ENCODE results near the gene FADS3.

FADS3 gene

DNA sequence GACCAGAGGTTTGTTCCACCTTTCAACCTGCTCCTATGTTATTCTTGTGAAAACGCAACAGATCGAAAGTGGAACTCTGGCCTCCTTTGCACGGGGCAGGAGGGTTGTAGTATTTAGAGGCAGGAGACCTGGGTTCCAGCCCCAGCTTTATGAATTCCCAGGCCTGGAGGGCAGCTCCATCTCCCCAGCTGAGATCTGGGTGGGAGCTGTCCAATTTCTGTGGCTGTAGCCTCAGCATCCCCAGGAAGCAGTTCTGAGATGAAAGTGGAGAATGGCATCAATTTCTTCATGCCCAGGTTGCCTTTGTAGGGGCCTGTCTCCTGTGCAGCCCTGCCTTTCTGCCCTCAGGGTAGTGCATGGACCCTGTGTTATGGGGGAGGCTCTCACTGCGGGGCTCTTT, 59.1 kb downstream of the FADS3 start:
- no peak for DNase-seq

DNA sequence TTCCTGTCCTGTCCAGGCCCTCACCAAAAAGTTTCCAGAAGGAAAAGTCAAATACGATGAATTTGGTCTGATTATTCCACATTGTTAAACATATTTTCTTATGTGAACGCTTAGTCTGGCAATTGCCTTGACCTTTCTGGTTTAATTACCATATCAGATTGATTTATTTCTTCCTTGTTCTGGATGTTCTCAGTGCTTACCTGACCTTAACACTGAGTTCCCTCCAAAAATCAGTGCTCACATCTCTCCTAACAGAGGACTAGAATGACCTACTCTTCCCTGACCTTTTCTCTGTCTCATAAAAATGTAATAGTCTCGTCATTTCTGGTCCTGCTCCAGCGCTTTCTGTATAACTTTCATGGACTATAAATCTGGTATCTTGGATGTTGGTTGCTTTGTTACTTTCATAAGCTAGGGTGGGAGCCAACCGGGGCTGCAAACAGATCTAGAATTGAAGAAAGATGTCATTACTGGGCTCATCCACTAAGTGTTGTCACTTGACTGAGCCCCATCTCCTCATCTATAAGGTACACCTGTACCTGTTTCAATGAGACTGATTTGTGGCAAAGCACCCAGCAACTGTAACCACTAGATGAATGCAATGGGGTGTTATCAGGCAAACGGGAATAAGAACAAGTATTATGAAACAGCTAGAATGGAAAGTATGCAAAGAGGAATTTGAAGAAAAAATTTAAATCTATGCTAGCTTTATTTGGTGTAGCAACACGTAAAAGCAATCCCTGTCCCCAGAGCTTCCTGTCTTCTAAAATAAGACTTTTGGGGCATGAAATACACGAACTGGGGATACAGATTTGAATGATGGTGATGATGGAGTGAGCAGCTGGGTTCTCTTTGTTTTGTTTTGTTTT, 60.9 kb downstream of the FADS3 start:
- DNase-seq: no peak

DNA sequence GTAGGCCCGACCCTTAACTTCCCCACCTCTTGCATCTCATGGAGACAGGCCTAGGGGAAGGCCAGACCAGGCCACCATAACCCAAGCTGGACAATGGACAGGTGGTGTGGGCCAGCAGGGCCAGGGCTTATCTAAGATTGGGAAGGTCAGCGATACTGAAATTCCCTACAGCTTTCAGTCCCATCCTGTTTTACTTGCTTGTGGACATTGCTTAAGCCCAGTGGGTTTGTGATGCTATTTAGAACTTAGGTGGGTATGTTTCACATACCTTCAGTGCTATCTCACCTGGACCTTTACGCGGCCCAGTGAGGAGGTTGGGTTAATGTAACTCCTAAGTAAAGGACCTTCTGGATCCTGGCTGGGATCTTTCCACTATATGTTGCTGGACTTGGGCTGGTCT, 61.5 kb downstream of the FADS3 start:
- no peak for DNase-seq

DNA sequence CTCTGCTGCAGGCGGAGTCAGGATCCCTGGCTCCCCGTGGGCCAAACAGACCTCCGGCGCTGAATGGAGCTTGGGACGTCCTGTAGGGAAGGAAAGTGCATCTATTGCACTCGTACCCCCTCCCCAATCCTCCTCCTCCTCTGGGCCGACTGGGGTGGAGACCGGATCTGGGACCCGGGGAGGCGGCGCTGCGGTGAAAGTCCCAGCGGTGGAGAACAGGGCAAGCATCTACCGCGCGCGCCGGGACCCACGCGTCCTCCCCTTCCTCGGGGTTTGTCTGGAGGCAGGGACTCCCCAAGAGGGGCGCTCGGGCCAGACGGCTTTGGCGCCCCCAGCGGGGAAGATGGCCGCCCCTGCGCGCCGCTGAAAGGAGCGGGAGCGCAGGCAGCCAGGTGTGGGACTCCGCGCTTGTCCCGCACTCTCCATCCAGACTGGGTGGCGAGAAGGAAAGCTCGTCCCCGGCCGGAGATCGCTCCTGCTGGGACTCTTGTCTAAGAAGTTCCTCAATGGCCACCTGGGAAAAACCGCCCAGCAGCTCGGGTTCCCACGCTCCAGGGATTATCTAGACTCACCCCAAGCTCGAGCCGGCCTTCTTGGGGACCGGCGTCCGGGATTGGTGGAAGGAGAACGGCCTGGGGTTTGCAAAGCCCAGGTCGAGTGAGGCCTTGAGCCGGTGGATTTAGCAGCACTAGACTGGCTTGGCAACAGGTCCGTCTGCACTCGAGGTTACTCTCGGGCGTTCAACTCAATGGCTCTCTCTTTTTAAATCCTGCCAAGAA, 62.5 kb downstream of the FADS3 start:
- no peak for DNase-seq

DNA sequence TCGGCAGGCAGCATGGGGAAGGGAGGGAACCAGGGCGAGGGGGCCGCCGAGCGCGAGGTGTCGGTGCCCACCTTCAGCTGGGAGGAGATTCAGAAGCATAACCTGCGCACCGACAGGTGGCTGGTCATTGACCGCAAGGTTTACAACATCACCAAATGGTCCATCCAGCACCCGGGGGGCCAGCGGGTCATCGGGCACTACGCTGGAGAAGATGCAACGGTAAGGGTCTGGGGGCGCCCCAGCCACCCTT, 63.0 kb downstream of the FADS3 start:
- no peak for DNase-seq

DNA sequence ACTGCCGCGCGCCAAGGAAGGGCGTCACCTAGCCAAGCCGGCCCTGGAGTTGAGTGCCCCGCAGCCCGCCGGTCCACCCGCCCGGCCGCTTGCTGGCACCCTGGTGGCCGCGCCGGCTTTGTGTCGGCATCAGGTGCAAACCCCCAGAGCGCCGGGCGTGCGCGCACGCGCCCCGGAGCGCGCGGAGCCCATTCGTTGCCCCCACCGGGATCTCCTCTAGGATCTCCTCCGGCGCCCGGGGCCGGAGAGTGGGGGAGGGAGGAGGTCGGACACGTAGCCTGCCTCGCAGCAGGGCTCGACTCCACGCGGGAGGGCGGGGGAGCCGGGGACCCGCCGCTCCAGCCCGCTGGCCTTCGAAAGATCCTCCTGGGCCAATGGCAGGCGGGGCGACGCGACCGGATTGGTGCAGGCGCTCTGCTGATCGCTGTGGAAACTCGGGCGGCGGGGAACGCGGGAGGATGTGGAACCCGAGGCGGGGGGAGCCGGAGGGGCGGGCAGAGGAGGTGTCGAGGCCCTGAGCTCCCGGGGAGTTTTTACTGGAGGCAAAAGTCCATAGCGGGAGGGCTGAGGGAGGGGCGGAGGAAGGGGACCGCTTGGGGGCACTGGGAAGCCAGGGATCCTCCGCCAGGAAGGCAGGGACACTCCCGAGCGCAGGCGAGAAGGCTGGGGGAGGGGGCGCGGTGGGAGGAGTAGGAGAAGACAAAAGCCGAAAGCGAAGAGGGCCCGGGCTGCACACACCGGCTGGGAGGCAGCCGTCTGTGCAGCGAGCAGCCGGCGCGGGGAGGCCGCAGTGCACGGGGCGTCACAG, 63.6 kb downstream of the FADS3 start, which contains the start of gene FADS2:
Gene FADS2, plus strand, starts transcription at position 730 of the 808 bp plus-strand sequence. CDS start 91 bp downstream, outside the sequence.
- DNase-seq: peak; percentile 52

DNA sequence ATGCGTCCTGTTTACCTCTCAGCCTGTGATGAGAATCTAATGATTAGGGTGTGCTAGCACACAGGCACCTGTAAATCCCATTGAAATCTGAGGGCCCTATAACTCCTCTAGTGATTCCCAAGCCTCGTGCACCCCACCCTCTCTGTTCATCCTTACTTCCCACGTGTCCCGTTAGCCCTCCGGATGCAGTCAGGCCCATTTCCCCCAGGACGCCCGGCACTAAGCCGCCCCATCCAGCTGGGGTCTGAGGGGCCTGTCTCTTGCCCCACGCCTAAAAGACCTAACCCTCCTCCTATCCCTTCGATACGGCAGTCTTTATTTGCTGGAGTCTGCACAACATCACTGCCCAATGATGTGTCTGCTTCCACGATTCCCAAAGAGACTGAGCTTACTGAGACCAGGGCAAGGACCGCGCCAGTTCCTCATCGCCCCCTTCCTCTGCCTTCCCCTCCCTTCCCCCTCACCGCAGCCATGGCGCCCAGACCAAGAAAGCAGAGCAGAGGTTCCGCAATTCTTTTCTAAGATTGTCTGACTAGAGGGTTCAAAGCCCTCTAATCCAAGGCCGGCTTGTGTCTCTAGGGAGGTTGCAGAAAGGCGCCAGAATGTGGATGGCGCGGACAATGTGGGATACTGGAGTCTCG, 64.3 kb downstream of the FADS3 start:
- no peak for DNase-seq

All from GOT3 (cell line).